HepG2 (cell line): ENCODE results near the gene DNAJC2. TPM values are rescaled to one million over a fixed set of nuclear protein-coding genes. Genes with fewer than 3 reads are reported as not detected.

ENCODE experiments used
- ARHGAP35 ChIP-seq: sonication (generic); formaldehyde crosslinking; IDR thresholded peaks from 2 replicates; pipeline ENCODE4 v1.9.0; 2022; ENCODE audit warnings: mild to moderate bottlenecking, inconsistent platforms, moderate library complexity, missing genetic modification reagents, borderline replicate concordance
- ARID2 ChIP-seq: sonication (generic); formaldehyde crosslinking; IDR thresholded peaks from 2 replicates; pipeline ENCODE4 v1.8.1; 2022; ENCODE audit warnings: mild to moderate bottlenecking, missing genetic modification reagents, borderline replicate concordance
- ATM ChIP-seq: fragments of 450-650 bp; IDR thresholded peaks from 2 replicates; pipeline ENCODE4 v1.7.1; 2017; ENCODE audit warnings: mild to moderate bottlenecking, borderline replicate concordance
- GATAD2A ChIP-seq: IDR thresholded peaks from 2 replicates; pipeline ENCODE4 v1.6.1; 2016
- GZF1 ChIP-seq: sonication (generic); formaldehyde crosslinking; IDR thresholded peaks from 2 replicates; pipeline ENCODE4 v1.5.1; 2020; ENCODE audit warnings: mild to moderate bottlenecking, missing genetic modification reagents
- MED1 ChIP-seq: sonication (generic); formaldehyde crosslinking; IDR thresholded peaks from 2 replicates; pipeline ENCODE4 v1.4.0; 2020; ENCODE audit warnings: missing genetic modification reagents
- MZF1 ChIP-seq: sonication (generic); formaldehyde crosslinking; IDR thresholded peaks from 2 replicates; pipeline ENCODE4 v1.8.1; 2023; ENCODE audit warnings: mild to moderate bottlenecking, missing genetic modification reagents, borderline replicate concordance
- NFYB ChIP-seq: sonication (generic); formaldehyde crosslinking; IDR thresholded peaks from 2 replicates; pipeline ENCODE4 v1.4.0; 2020; ENCODE audit warnings: missing genetic modification reagents
- RFXAP ChIP-seq: sonication (generic); formaldehyde crosslinking; IDR thresholded peaks from 2 replicates; pipeline ENCODE4 v1.4.0; 2020; ENCODE audit warnings: missing genetic modification reagents, borderline replicate concordance
- STAG1 ChIP-seq: sonication (generic); formaldehyde crosslinking; IDR thresholded peaks from 2 replicates; pipeline ENCODE4 v1.4.0; 2020; ENCODE audit warnings: missing genetic modification reagents
- TFDP2 ChIP-seq: sonication (generic); formaldehyde crosslinking; IDR thresholded peaks from 2 replicates; pipeline ENCODE4 v1.4.0; 2020; ENCODE audit warnings: missing genetic modification reagents
- YEATS4 ChIP-seq: sonication (generic); formaldehyde crosslinking; IDR thresholded peaks from 2 replicates; pipeline ENCODE4 v1.4.0; 2020; ENCODE audit warnings: missing genetic modification reagents, borderline replicate concordance
- ZKSCAN1 ChIP-seq: fragments of 150-350 bp; IDR thresholded peaks from 2 replicates; pipeline ENCODE4 v1.6.1; 2014; ENCODE audit warnings: low read length
- ZNF512B ChIP-seq: sonication (generic); formaldehyde crosslinking; IDR thresholded peaks from 2 replicates; pipeline ENCODE4 v1.5.1; 2020; ENCODE audit warnings: missing genetic modification reagents, mild to moderate bottlenecking, borderline replicate concordance
- ZNF558 ChIP-seq: sonication (generic); formaldehyde crosslinking; IDR thresholded peaks from 2 replicates; pipeline ENCODE4 v1.9.0; 2022; ENCODE audit warnings: mild to moderate bottlenecking, missing genetic modification reagents, borderline replicate concordance
- ZNF619 ChIP-seq: sonication (generic); formaldehyde crosslinking; IDR thresholded peaks from 2 replicates; pipeline ENCODE4 v1.4.0; 2020; ENCODE audit warnings: mild to moderate bottlenecking, missing genetic modification reagents
- ZNF670 ChIP-seq: sonication (generic); formaldehyde crosslinking; IDR thresholded peaks from 2 replicates; pipeline ENCODE4 v1.8.0; 2022; ENCODE audit warnings: mild to moderate bottlenecking, missing genetic modification reagents, borderline replicate concordance
- ZNF781 ChIP-seq: sonication (generic); formaldehyde crosslinking; IDR thresholded peaks from 2 replicates; pipeline ENCODE4 v1.5.1; 2020; ENCODE audit warnings: borderline replicate concordance, mild to moderate bottlenecking, missing genetic modification reagents; ENCODE audit errors: not compliant biosample characterization
- polyA plus RNA-seq, 8 experiments: library from polyadenylated mRNA; depleted of rRNA in 3 of 8; stranded (reverse) in 7 of 8; unstranded in 1 of 8; fragments of >200 nt; fragmentation: Illumina TruSeq in 4 of 8; extraction: Trizol in 4 of 8; gene quantifications; 2 replicates each; pipeline versions ENCODE4 v1.2.1 to v1.2.3, GENCODE V29; 2011 to 2016; ENCODE audit warnings: low read depth in 4 of 8, missing spikeins in 1 of 8, mixed read lengths in 1 of 8; ENCODE audit not compliant: insufficient read depth in 1 of 8
- total RNA-seq, 5 experiments: library from RNA; depleted of rRNA; stranded (reverse); fragments of >200 nt; fragmentation: Illumina TruSeq; extraction: Trizol; gene quantifications; 2 replicates each; pipeline ENCODE4 v1.2.3, GENCODE V29; 2016; ENCODE audit warnings: low read depth in 1 of 5
- TF ChIP-seq, protein P1 (sequence below): sonication (generic); formaldehyde crosslinking; IDR thresholded peaks from 2 replicates; pipeline ENCODE4 v1.4.0; 2020; ENCODE audit warnings: missing genetic modification reagents
- TF ChIP-seq, protein P2 (sequence below): sonication (generic); formaldehyde crosslinking; IDR thresholded peaks from 2 replicates; pipeline ENCODE4 v1.8.1; 2022; ENCODE audit warnings: low read depth, mild to moderate bottlenecking, missing genetic modification reagents

The DNAJC2 gene
- total and polyA plus RNA-seq, 2 of the 13 experiments (the other 11 are each of a cell fraction or from before 2014, with no cell fraction given), result 19.6 to 42.0 TPM

DNA sequence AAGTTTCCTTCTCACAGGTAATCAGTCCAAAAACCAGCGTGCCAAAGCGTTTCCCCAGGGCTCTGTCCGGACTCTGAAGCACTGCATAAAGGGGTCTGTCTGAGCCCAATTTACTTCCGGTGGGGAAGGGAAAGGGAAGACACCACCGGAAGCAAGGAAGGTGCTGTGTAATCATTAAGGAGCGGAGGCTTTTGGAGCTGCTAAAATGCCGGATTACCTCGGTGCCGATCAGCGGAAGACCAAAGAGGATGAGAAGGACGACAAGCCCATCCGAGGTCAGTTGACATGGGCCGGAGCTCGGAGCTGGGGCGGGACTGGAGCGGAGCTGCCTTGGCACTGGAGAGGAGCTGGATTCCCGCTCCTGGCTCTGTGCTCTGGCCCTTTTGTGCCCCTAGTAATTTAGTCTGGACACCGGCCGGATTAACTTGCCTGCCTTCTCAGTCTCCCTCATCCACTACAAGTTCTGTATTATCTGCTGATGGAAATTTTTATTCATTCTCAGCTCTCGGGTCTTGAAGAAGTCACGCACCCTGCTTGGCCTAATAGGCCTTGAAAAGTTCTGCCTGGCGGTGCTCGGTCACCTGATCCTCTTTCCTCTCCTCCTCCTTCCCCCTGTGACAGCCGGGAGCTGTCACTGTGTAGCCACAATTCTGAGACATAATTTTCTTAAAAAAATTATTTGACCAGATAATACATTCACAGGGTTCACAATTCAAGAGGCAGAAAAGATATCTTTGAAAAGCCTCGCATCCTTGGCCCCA lies 3.1 kb upstream of the DNAJC2 start, which contains the start of gene PSMC2 (continued):
- TF ChIP-seq, protein P1, sequence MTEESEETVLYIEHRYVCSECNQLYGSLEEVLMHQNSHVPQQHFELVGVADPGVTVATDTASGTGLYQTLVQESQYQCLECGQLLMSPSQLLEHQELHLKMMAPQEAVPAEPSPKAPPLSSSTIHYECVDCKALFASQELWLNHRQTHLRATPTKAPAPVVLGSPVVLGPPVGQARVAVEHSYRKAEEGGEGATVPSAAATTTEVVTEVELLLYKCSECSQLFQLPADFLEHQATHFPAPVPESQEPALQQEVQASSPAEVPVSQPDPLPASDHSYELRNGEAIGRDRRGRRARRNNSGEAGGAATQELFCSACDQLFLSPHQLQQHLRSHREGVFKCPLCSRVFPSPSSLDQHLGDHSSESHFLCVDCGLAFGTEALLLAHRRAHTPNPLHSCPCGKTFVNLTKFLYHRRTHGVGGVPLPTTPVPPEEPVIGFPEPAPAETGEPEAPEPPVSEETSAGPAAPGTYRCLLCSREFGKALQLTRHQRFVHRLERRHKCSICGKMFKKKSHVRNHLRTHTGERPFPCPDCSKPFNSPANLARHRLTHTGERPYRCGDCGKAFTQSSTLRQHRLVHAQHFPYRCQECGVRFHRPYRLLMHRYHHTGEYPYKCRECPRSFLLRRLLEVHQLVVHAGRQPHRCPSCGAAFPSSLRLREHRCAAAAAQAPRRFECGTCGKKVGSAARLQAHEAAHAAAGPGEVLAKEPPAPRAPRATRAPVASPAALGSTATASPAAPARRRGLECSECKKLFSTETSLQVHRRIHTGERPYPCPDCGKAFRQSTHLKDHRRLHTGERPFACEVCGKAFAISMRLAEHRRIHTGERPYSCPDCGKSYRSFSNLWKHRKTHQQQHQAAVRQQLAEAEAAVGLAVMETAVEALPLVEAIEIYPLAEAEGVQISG, result peak; percentile 89
- TF ChIP-seq YEATS4 (CRISPR knock-in tag) (peak; percentile 92), GATAD2A (CRISPR knock-in tag) (peak; percentile 56), NFYB (CRISPR knock-in tag) (peak; percentile 11; the same call in 1 of the 2 replicates), ZNF558 (CRISPR knock-in tag) (no peak), ZKSCAN1 (0 out of 2 replicates have a peak, but pooled peaks have one; percentile 20), ZNF670 (no peak), MZF1 (CRISPR knock-in tag) (no peak), RFXAP (CRISPR knock-in tag) (no peak), TFDP2 (CRISPR knock-in tag) (peak; percentile 55; the same call in 1 of the 2 replicates), GZF1 (CRISPR knock-in tag) (no peak), STAG1 (CRISPR knock-in tag) (0 out of 2 replicates have a peak, but pooled peaks have one; percentile 5), MED1 (peak; percentile 51; the same call in 1 of the 2 replicates), ZNF512B (CRISPR knock-in tag) (0 out of 2 replicates have a peak, but pooled peaks have one; percentile 51), ATM (no peak), ARHGAP35 (CRISPR knock-in tag) (peak; percentile 69; the same call in 1 of the 2 replicates), ARID2 (no peak), ZNF781 (CRISPR knock-in tag) (no peak), ZNF619 (CRISPR knock-in tag) (no peak)
- TF ChIP-seq, protein P2, sequence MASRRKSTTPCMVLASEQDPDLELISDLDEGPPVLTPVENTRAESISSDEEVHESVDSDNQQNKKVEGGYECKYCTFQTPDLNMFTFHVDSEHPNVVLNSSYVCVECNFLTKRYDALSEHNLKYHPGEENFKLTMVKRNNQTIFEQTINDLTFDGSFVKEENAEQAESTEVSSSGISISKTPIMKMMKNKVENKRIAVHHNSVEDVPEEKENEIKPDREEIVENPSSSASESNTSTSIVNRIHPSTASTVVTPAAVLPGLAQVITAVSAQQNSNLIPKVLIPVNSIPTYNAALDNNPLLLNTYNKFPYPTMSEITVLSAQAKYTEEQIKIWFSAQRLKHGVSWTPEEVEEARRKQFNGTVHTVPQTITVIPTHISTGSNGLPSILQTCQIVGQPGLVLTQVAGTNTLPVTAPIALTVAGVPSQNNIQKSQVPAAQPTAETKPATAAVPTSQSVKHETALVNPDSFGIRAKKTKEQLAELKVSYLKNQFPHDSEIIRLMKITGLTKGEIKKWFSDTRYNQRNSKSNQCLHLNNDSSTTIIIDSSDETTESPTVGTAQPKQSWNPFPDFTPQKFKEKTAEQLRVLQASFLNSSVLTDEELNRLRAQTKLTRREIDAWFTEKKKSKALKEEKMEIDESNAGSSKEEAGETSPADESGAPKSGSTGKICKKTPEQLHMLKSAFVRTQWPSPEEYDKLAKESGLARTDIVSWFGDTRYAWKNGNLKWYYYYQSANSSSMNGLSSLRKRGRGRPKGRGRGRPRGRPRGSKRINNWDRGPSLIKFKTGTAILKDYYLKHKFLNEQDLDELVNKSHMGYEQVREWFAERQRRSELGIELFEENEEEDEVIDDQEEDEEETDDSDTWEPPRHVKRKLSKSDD (CRISPR knock-in tag), result no peak
